ENCODE data around the gene LHFPL6. TPM values are rescaled to one million over a fixed set of nuclear protein-coding genes. Genes with fewer than 3 reads are reported as not detected.

LHFPL6 gene
- total RNA-seq, 1 donor from 2014 or later: 31.4 TPM

- Mint-ChIP-seq H3K9me3 (ENCODE audit: unreplicated experiment) (no peaks in the 10 kb centered on the region), H3K27ac (ENCODE audit: unreplicated experiment) (no peak overlapping the region)
- FAIRE-seq: no peak
Measured at GRCh38 chr13:39499604-39500003, 103.4 kb downstream of the LHFPL6 start.

GRCh38 chr13:39498471-39499114 is 104.4 kb downstream of the LHFPL6 start:
- Mint-ChIP-seq H3K27ac (ENCODE audit: unreplicated experiment) (no peak overlapping the region), H3K4me1 (ENCODE audit: low read depth, unreplicated experiment) (no peaks in the 10 kb centered on the region), H3K36me3 (ENCODE audit: low read depth, unreplicated experiment) (no peaks in the 10 kb centered on the region), H3K9me3 (ENCODE audit: unreplicated experiment) (no peaks in the 10 kb centered on the region), H3K27me3 (ENCODE audit: low read depth, unreplicated experiment) (no peaks in the 10 kb centered on the region), H3K4me3 (ENCODE audit: unreplicated experiment) (no peak overlapping the region)
- Histone ChIP-seq H3K9ac (ENCODE audit: low read length) (no peak overlapping the region), H3K4me3 (ENCODE audit: insufficient read depth, low read depth, low read length) (no peak overlapping the region), H3K36me3 (ENCODE audit: insufficient read depth, low read length) (no peaks in the 10 kb centered on the region), H3K4me1 (ENCODE audit: insufficient read depth, low read length) (no peaks in the 10 kb centered on the region), H4K20me1 (ENCODE audit: insufficient read depth, low read length) (peaks cover 6% of the 10 kb centered on the region), H3K27me3 (ENCODE audit: insufficient read depth, low read length) (no peaks in the 10 kb centered on the region), H3K79me2 (ENCODE audit: insufficient read depth, low read length) (peaks cover 5% of the 10 kb centered on the region), H3K27ac (ENCODE audit: low read depth, low read length) (no peak overlapping the region), H3K9me3 (ENCODE audit: insufficient read depth, low read depth, low read length) (no peaks in the 10 kb centered on the region), H3K4me2 (ENCODE audit: low read length) (no peak overlapping the region), H2AFZ (ENCODE audit: low read depth, low read length) (no peak overlapping the region)
- TF ChIP-seq CTCF (IDR thresholded peaks at IDR 0.05; ENCODE audit: insufficient read depth, low read depth, low read length) (no peak), EZH2 (IDR thresholded peaks at IDR 0.05; ENCODE audit: insufficient read depth, low read length) (no peak)
- FAIRE-seq (no peak), DNase-seq (ENCODE audit: low read depth) (no peak)

More at GRCh38 chr13:39499604-39500003, 103.4 kb downstream of the LHFPL6 start:
- Mint-ChIP-seq H3K4me1 (ENCODE audit: low read depth, unreplicated experiment) (no peaks in the 10 kb centered on the region), H3K27me3 (ENCODE audit: low read depth, unreplicated experiment) (no peaks in the 10 kb centered on the region), H3K36me3 (ENCODE audit: low read depth, unreplicated experiment) (no peaks in the 10 kb centered on the region), H3K4me3 (ENCODE audit: unreplicated experiment) (no peak overlapping the region)
- Histone ChIP-seq H3K36me3 (ENCODE audit: insufficient read depth, low read length) (no peaks in the 10 kb centered on the region), H2AFZ (ENCODE audit: low read depth, low read length) (no peak overlapping the region), H3K79me2 (ENCODE audit: insufficient read depth, low read length) (peaks cover 5% of the 10 kb centered on the region), H3K9me3 (ENCODE audit: insufficient read depth, low read depth, low read length) (no peaks in the 10 kb centered on the region), H3K4me1 (ENCODE audit: insufficient read depth, low read length) (no peaks in the 10 kb centered on the region), H4K20me1 (ENCODE audit: insufficient read depth, low read length) (peaks cover 6% of the 10 kb centered on the region), H3K4me3 (ENCODE audit: insufficient read depth, low read depth, low read length) (no peak overlapping the region), H3K4me2 (ENCODE audit: low read length) (no peak overlapping the region), H3K27me3 (ENCODE audit: insufficient read depth, low read length) (no peaks in the 10 kb centered on the region), H3K9ac (ENCODE audit: low read length) (no peak overlapping the region), H3K27ac (ENCODE audit: low read depth, low read length) (no peak overlapping the region)
- TF ChIP-seq CTCF (IDR thresholded peaks at IDR 0.05; ENCODE audit: insufficient read depth, low read depth, low read length): no peak
- TF ChIP-seq EZH2 (IDR thresholded peaks at IDR 0.05; ENCODE audit: insufficient read depth, low read length): no peak
- DNase-seq (ENCODE audit: low read depth): no peak

GRCh38 chr13:39496506-39496905 is 106.5 kb downstream of the LHFPL6 start:
- Histone ChIP-seq H3K27me3 (ENCODE audit: insufficient read depth, low read length) (no peaks in the 10 kb centered on the region), H3K4me1 (ENCODE audit: insufficient read depth, low read length) (no peaks in the 10 kb centered on the region), H3K4me2 (ENCODE audit: low read length) (no peak overlapping the region), H4K20me1 (ENCODE audit: insufficient read depth, low read length) (peaks cover 6% of the 10 kb centered on the region), H2AFZ (ENCODE audit: low read depth, low read length) (no peak overlapping the region), H3K36me3 (ENCODE audit: insufficient read depth, low read length) (no peaks in the 10 kb centered on the region), H3K79me2 (ENCODE audit: insufficient read depth, low read length) (peaks cover 3% of the 10 kb centered on the region), H3K4me3 (ENCODE audit: insufficient read depth, low read depth, low read length) (no peak overlapping the region), H3K27ac (ENCODE audit: low read depth, low read length) (no peak overlapping the region), H3K9me3 (ENCODE audit: insufficient read depth, low read depth, low read length) (no peaks in the 10 kb centered on the region), H3K9ac (ENCODE audit: low read length) (no peak overlapping the region)
- Mint-ChIP-seq H3K4me1 (ENCODE audit: low read depth, unreplicated experiment) (no peaks in the 10 kb centered on the region), H3K27ac (ENCODE audit: unreplicated experiment) (no peak overlapping the region), H3K9me3 (ENCODE audit: unreplicated experiment) (no peaks in the 10 kb centered on the region), H3K4me3 (ENCODE audit: unreplicated experiment) (no peak overlapping the region), H3K36me3 (ENCODE audit: low read depth, unreplicated experiment) (no peaks in the 10 kb centered on the region), H3K27me3 (ENCODE audit: low read depth, unreplicated experiment) (no peaks in the 10 kb centered on the region)
- DNase-seq (ENCODE audit: low read depth): no peak
- FAIRE-seq: no peak
- TF ChIP-seq EZH2 (IDR thresholded peaks at IDR 0.05; ENCODE audit: insufficient read depth, low read length) (no peak), CTCF (IDR thresholded peaks at IDR 0.05; ENCODE audit: insufficient read depth, low read depth, low read length) (no peak)

Data from astrocyte (in vitro differentiated cells and primary cell).